ENCODE data around the gene TRIM72.

TRIM72 gene

DNA sequence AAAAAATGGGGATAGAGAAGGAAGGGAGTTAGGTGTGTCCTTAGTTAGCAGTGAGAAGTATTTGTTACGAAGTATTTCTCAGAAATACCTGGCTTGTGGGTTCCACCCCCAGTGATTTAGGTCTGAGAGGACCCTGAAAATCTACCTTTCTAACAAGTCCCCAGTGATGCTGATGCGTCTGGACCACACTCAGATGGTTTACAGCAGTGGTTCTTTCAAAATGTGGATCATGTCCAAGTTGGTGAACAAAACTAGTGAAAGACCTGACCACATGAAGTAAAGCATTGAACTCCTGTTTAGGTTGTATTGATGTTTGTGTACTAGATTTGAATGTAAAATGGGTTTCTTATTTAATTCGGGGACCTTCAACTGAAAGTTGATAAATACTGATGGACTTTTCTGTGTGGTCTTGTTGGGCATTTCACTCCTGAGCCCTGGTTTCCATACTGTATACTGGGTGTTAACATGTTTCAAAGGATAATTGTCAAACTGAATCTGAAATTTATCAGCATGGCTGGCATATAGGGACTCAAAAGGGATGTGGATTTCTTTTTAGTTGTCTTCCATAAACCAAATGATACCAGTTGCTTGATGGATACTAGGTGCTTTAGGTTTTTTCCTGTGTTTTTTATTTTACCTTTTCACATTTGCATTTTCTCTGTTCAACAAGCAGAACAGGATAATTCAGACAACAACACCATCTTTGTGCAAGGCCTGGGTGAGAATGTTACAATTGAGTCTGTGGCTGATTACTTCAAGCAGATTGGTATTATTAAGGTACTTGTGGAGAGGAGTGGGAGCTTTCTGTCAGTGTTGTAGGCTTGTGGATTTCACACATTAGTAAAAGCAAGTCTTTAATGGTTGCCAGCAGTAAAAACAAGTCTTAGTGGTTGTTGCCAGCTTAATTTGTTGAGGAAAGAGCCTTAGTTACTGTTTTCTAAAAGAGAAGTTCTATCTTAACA is 25.2 kb upstream of the TRIM72 start:
- no peak for DNase-seq (ENCODE audit: low read depth, low spot score)
- Histone ChIP-seq H3K27ac (0 out of 2 replicates have a peak overlapping the region, but pooled peaks have one; percentile 29), H3K4me3 (no peak overlapping the region), H3K9ac (ENCODE audit: insufficient read length) (no peak overlapping the region), H3K36me3 (ENCODE audit: insufficient read depth, low read length) (peaks cover 100% of the 10 kb centered on the region), H3K9me3 (ENCODE audit: low read depth, low read length) (no peaks in the 10 kb centered on the region)
- TF ChIP-seq POLR2AphosphoS5 (IDR thresholded peaks at IDR 0.05; ENCODE audit: borderline replicate concordance, low read depth, low read length): no peak; the same call in 1 of the 2 replicates
- no peak for TF ChIP-seq FOXP2 (optimal IDR thresholded peaks at IDR 0.05; ENCODE audit: control extremely low read depth, extremely low read length, insufficient read depth)
- no peak for TF ChIP-seq EZH2 (IDR thresholded peaks at IDR 0.05)

DNA sequence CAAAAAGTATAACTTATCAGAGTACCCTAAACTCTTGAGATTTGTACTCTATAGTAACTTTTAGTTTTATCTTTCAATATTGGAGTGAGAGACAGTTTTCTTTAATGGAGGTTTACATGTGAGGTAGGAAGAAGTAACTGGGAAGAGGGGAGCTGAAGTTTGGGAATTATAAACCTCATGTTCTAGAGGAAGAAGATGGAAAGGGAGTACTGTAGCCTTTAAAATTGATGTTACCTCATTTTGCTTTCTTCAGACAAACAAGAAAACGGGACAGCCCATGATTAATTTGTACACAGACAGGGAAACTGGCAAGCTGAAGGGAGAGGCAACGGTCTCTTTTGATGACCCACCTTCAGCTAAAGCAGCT is 24.5 kb upstream of the TRIM72 start:
- H3K27ac ChIP-seq: 0 out of 2 replicates have a peak overlapping the region, but pooled peaks have one; percentile 29
- DNase-seq (ENCODE audit: low read depth, low spot score): no peak
- no peak overlapping the region for H3K9ac ChIP-seq (ENCODE audit: insufficient read length)
- TF ChIP-seq EZH2 (IDR thresholded peaks at IDR 0.05) (no peak), POLR2AphosphoS5 (IDR thresholded peaks at IDR 0.05; ENCODE audit: borderline replicate concordance, low read depth, low read length) (no peak)
- no peak overlapping the region for H3K4me3 ChIP-seq
- no peaks in the 10 kb centered on the region for H3K9me3 ChIP-seq (ENCODE audit: low read depth, low read length)
- H3K36me3 ChIP-seq (ENCODE audit: insufficient read depth, low read length): peaks cover 100% of the 10 kb centered on the region

DNA sequence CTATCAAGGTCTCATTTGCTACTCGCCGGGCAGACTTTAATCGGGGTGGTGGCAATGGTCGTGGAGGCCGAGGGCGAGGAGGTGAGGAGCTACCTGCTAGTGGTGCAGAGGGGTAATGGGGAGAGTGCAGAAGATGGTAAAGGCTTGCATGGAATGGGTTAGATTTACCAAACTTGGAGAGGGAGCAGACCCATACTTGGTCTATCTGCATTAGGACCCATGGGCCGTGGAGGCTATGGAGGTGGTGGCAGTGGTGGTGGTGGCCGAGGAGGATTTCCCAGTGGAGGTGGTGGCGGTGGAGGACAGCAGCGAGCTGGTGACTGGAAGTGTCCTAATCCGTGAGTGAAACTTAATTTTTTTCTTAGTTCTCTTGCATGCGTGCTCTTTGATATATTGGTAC is 23.9 kb upstream of the TRIM72 start:
- H3K9ac ChIP-seq (ENCODE audit: insufficient read length): no peak overlapping the region
- H3K27ac ChIP-seq: no peak overlapping the region
- DNase-seq (ENCODE audit: low read depth, low spot score): no peak
- no peaks in the 10 kb centered on the region for H3K9me3 ChIP-seq (ENCODE audit: low read depth, low read length)
- H3K4me3 ChIP-seq: no peak overlapping the region
- TF ChIP-seq POLR2AphosphoS5 (IDR thresholded peaks at IDR 0.05; ENCODE audit: borderline replicate concordance, low read depth, low read length) (no peak), EZH2 (IDR thresholded peaks at IDR 0.05) (no peak), FOXP2 (optimal IDR thresholded peaks at IDR 0.05; ENCODE audit: control extremely low read depth, extremely low read length, insufficient read depth) (no peak)
- peaks cover 100% of the 10 kb centered on the region for H3K36me3 ChIP-seq (ENCODE audit: insufficient read depth, low read length)

DNA sequence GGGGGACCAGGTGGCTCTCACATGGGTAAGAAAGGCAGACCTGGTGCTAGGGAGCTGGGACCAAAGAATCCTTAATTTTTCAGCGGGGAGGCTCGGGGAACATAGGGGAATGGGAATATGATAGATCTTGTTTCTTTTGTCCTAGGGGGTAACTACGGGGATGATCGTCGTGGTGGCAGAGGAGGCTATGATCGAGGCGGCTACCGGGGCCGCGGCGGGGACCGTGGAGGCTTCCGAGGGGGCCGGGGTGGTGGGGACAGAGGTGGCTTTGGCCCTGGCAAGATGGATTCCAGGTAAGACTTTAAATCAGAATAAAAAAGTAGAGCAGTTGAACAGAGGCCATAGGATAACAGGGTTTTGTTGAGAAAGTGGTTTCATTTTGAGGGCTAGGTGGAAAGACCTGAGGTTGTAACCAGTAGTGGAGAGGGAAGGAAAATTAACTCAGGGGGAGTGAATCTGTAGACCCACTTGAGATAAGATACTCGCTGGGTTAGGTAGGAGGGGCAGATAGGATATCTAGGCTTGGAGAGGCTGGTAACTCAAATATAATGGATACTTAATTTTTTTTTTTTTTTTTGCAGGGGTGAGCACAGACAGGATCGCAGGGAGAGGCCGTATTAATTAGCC is 23.0 kb upstream of the TRIM72 start:
- H3K36me3 ChIP-seq (ENCODE audit: insufficient read depth, low read length): peaks cover 100% of the 10 kb centered on the region
- H3K27ac ChIP-seq: no peak overlapping the region
- no peak overlapping the region for H3K4me3 ChIP-seq
- no peaks in the 10 kb centered on the region for H3K9me3 ChIP-seq (ENCODE audit: low read depth, low read length)
- no peak overlapping the region for H3K9ac ChIP-seq (ENCODE audit: insufficient read length)
- DNase-seq (ENCODE audit: low read depth, low spot score): no peak
- TF ChIP-seq POLR2AphosphoS5 (IDR thresholded peaks at IDR 0.05; ENCODE audit: borderline replicate concordance, low read depth, low read length) (no peak), EZH2 (IDR thresholded peaks at IDR 0.05) (no peak), FOXP2 (optimal IDR thresholded peaks at IDR 0.05; ENCODE audit: control extremely low read depth, extremely low read length, insufficient read depth) (no peak)

DNA sequence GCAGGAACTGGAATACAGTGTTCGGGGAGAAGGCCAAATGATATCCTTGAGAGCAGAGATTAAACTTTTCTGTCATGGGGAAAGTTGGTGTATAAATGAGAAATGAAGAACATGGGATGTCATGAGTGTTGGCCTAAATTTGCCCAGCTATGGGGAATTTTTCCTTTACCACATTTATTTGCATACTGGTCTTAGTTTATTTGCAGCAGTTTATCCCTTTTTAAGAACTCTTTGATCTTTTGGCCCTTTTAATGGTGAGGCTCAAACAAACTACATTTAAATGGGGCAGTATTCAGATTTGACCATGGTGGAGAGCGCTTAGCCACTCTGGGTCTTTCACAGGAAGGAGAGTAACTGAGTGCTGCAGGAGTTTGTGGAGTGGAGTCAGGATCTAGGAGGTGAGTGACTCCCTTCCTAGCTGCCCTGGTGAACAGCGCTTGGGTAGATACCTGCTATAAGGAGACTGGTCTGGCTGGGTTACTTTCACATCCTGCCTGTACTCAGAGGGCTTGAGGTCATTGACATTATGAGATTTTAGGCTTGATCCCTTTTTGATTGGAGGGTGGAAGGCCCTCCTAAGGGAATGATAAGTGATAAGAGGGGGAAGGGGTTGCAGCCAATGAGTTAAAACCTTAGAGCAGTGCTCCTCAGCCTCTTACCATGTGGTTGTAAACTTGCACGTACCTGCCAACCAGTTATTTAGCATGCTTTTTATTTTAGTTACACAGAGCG is 22.1 kb upstream of the TRIM72 start:
- H3K27ac ChIP-seq: 0 out of 2 replicates have a peak overlapping the region, but pooled peaks have one; percentile 40
- no peak for DNase-seq (ENCODE audit: low read depth, low spot score)

DNA sequence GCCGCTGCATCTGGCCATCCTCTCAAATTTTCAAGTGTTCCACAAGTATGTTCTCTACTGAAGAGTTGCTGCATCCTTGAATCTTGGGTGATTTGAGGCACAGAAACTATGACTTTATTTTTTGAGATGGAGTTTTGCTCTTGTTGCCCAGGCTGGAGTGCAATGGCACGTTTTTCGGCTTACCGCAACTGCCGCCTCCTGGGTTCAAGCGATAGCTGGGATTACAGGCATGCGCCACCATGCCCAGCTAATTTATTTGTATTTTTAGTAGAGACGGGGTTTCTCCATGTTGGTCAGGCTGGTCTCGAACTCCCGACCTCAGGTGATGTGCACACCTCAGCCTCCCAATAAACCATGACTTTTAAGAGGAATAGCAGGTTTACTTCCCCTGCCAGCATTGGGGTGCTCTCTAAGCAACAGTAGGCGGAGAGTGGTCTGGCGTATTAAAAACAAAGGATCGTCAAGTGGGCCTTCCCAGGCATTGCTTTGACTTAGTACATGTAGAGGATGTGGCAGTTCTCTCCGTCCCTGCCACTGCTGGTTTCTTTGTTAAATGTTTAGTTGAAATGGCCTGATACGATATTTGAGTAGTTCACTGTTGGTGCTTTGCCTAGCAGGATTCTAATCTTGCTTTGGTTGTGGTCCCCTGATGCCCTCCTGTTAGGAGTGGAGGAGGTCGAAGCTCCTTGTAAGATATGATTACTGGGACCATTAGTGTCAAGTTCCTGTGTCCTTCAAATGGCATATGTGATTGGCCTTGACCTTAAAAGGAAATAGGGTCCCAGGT is 20.9 kb upstream of the TRIM72 start:
- DNase-seq (ENCODE audit: low read depth, low spot score): no peak
- Histone ChIP-seq H3K4me3 (no peak overlapping the region), H3K27ac (no peak overlapping the region), H3K36me3 (ENCODE audit: insufficient read depth, low read length) (peaks cover 88% of the 10 kb centered on the region), H3K9ac (ENCODE audit: insufficient read length) (no peak overlapping the region), H3K9me3 (ENCODE audit: low read depth, low read length) (no peaks in the 10 kb centered on the region)
- no peak for TF ChIP-seq FOXP2 (optimal IDR thresholded peaks at IDR 0.05; ENCODE audit: control extremely low read depth, extremely low read length, insufficient read depth)
- TF ChIP-seq POLR2AphosphoS5 (IDR thresholded peaks at IDR 0.05; ENCODE audit: borderline replicate concordance, low read depth, low read length): no peak
- TF ChIP-seq EZH2 (IDR thresholded peaks at IDR 0.05): no peak

More for the DNA sequence above, 22.1 kb upstream of the TRIM72 start:
- peaks cover 100% of the 10 kb centered on the region for H3K36me3 ChIP-seq (ENCODE audit: insufficient read depth, low read length)
- TF ChIP-seq EZH2 (IDR thresholded peaks at IDR 0.05): no peak
- no peak for TF ChIP-seq FOXP2 (optimal IDR thresholded peaks at IDR 0.05; ENCODE audit: control extremely low read depth, extremely low read length, insufficient read depth)
- no peak for TF ChIP-seq POLR2AphosphoS5 (IDR thresholded peaks at IDR 0.05; ENCODE audit: borderline replicate concordance, low read depth, low read length)
- no peak overlapping the region for H3K9ac ChIP-seq (ENCODE audit: insufficient read length)
- H3K4me3 ChIP-seq: no peak overlapping the region
- H3K9me3 ChIP-seq (ENCODE audit: low read depth, low read length): no peaks in the 10 kb centered on the region

DNA sequence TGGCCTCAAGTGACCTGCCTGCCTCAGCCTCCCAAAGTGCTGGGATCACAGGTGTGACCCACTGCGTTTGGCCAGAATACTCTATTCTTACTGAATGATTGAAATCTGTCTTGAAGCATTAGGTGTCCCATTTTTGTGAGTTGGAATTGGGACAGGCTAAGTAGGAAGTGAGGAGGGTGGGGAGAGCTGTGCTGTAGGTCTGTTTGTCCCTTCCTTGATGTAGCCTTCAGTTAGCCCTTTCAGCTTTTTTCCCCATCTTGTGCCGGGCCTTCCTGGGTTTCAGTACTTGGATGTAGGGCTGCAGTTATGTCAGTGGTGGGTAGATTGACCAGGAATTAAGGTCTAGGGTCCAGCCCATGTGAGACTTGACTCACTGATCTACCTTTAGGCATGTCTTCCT is 20.0 kb upstream of the TRIM72 start:
- H3K27ac ChIP-seq: no peak overlapping the region
- H3K4me3 ChIP-seq: no peak overlapping the region
- peak; percentile 12; the same call in 1 of the 2 replicates for TF ChIP-seq POLR2AphosphoS5 (IDR thresholded peaks at IDR 0.05; ENCODE audit: borderline replicate concordance, low read depth, low read length)
- no peak for TF ChIP-seq FOXP2 (optimal IDR thresholded peaks at IDR 0.05; ENCODE audit: control extremely low read depth, extremely low read length, insufficient read depth)
- peaks cover 80% of the 10 kb centered on the region for H3K36me3 ChIP-seq (ENCODE audit: insufficient read depth, low read length)
- no peak for DNase-seq (ENCODE audit: low read depth, low spot score)
- H3K9me3 ChIP-seq (ENCODE audit: low read depth, low read length): no peaks in the 10 kb centered on the region
- no peak overlapping the region for H3K9ac ChIP-seq (ENCODE audit: insufficient read length)
